Ectodermal cell (in vitro differentiated cells): ENCODE data around the gene GREB1L.

Source experiments
- H3K27ac ChIP-seq: 2 replicates; pipeline ENCODE4 v1.7.0; 2013; ENCODE audit warnings: mild to moderate bottlenecking, low read depth, low read length; ENCODE audit not compliant: insufficient read depth, poor library complexity, severe bottlenecking
- H3K27me3 ChIP-seq: 2 replicates; pipeline ENCODE4 v1.7.0; 2013; ENCODE audit warnings: mild to moderate bottlenecking, low read length; ENCODE audit not compliant: insufficient read depth, control insufficient read depth, poor library complexity, severe bottlenecking
- H3K36me3 ChIP-seq: one replicate; pipeline ENCODE4 v1.7.0; 2013; ENCODE audit warnings: low read length; ENCODE audit not compliant: control insufficient read depth, insufficient read depth
- H3K4me1 ChIP-seq: one replicate; pipeline ENCODE4 v1.7.0; 2013; ENCODE audit warnings: low read length; ENCODE audit not compliant: control insufficient read depth, insufficient read depth
- H3K4me3 ChIP-seq: 2 replicates; pipeline ENCODE4 v1.7.0; 2013; ENCODE audit warnings: low read depth, low read length, control low read depth; ENCODE audit not compliant: insufficient read depth
- H3K9me3 ChIP-seq: 2 replicates; pipeline ENCODE4 v1.7.0; 2013; ENCODE audit warnings: mild to moderate bottlenecking, low read length, moderate library complexity; ENCODE audit not compliant: control insufficient read depth
- WGBS, 2 experiments: methylation state at CpG; one replicate each; pipeline ENCODE4 v1.1.7; 2013; ENCODE audit warnings: missing lambda C conversion rate in 2 of 2; 5-methylcytosine and 5-hydroxymethylcytosine counted together

Gene GREB1L

GRCh38 chr18:21557607-21558253, 315.7 kb downstream of the GREB1L start:
- Histone ChIP-seq H3K4me1 (no peaks in the 10 kb centered on the region), H3K27ac (no peak overlapping the region), H3K36me3 (no peaks in the 10 kb centered on the region), H3K9me3 (no peaks in the 10 kb centered on the region), H3K27me3 (no peaks in the 10 kb centered on the region), H3K4me3 (no peak overlapping the region)
- WGBS, 2 experiments: 94 to 96% methylated on average over 6 of the region's 6 CpGs

- Histone ChIP-seq H3K36me3 (peaks cover 6% of the 10 kb centered on the region), H3K4me1 (no peaks in the 10 kb centered on the region), H3K27me3 (no peaks in the 10 kb centered on the region), H3K27ac (no peak overlapping the region), H3K9me3 (no peaks in the 10 kb centered on the region), H3K4me3 (no peak overlapping the region)
Observed at GRCh38 chr18:21559195-21559594, 317.2 kb downstream of the GREB1L start.

DNA sequence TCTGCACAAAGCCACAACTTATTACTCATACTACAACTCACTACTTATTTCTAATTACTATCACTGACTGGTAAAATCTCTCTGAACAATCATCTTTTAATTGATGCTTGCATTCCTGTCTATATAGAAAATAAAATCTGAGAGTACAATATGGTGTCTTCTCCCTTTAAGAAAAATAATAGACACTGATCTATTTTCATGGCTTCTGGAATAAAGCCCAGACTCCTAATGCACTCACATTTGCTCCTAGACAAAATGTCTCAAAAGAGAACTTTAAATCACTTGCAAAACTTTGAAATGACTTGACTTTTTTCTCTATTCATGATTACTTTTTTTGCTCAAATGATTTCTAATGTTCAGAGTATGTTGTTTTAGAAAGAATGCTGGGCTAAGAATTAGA, 329.7 kb downstream of the GREB1L start:
- Histone ChIP-seq H3K4me1 (no peaks in the 10 kb centered on the region), H3K4me3 (no peak overlapping the region), H3K27ac (no peak overlapping the region), H3K27me3 (no peaks in the 10 kb centered on the region), H3K36me3 (peaks cover 8% of the 10 kb centered on the region), H3K9me3 (no peaks in the 10 kb centered on the region)
